ENCODE data around the gene KRT222.

GRCh38 chr17:40618754-40619625, 46.0 kb downstream of the KRT222 start:
- TF ChIP-seq CTCF (conservative IDR thresholded peaks at IDR 0.05; ENCODE audit: low read depth, low read length) (no peak), EZH2 (IDR thresholded peaks at IDR 0.05; ENCODE audit: low read length, unreplicated experiment) (no peak)
